Measurements from ENCODE around the gene DNASE1L2.

DNA sequence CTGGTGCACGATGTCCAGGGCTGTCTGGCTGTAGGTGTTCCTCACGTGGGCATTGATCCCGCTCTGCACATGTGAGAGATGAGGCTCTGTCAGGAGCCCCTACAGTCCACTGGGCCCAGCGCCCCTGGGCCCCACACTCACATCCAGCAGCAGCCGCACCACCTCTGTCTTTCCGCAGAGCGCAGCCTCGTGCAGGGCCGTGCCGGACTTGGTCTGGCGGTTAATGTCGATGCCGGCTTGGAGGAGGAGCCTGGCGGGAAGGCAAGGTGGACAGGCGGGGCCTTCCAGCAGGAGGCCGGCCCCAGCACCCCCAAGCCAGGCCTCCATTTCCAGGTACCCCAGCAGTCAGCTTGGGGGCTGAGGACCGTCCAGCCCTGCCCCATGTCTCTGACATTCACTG, 49.0 kb upstream of the DNASE1L2 start:
- TF ChIP-seq BRCA1 (IDR thresholded peaks at IDR 0.05; ENCODE audit: low read depth, low read length) (no peak), SIN3A (conservative IDR thresholded peaks at IDR 0.05 in 1 of 2, IDR thresholded peaks at IDR 0.05 in 1 of 2; ENCODE audit: low read depth in 1 of 2, low read length in 2 of 2) (no peak), KDM1A (IDR thresholded peaks at IDR 0.05; ENCODE audit: borderline replicate concordance, low read length) (no peak)

Data from H1 (cell line).